ENCODE data around the gene BIRC5.

DNA sequence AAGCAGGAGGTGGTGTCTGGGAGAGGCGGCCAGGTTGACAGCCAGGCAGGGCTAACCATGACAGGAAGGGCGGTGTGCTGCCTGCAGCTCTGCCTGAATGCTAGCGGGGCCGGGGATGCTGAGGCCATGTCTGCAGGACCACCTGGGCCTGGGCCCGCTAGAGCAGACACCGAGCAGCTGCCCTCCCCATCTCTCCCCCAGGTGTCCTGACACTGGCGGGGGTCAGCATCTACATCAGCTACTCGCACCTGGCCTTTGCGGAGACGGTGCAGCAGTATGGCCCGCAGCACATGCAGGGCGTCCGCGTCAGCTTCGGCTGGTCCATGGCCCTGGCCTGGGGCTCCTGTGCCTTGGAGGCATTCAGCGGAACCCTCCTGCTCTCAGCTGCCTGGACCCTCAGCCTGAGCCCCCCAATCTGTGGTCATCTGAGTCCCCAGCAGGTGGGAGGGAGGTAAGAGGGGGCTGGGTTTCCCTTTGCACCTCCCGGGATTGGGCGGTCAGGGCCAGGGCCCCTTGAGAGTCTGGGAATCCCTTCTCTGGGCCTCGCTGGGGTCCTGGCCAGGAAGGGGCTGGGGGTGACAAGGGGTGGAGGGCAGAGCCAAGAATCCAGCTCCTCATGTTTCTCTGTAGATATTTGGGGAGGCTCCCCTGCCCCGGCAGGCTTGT is 24.9 kb downstream of the BIRC5 start:
- TF ChIP-seq, protein P1, sequence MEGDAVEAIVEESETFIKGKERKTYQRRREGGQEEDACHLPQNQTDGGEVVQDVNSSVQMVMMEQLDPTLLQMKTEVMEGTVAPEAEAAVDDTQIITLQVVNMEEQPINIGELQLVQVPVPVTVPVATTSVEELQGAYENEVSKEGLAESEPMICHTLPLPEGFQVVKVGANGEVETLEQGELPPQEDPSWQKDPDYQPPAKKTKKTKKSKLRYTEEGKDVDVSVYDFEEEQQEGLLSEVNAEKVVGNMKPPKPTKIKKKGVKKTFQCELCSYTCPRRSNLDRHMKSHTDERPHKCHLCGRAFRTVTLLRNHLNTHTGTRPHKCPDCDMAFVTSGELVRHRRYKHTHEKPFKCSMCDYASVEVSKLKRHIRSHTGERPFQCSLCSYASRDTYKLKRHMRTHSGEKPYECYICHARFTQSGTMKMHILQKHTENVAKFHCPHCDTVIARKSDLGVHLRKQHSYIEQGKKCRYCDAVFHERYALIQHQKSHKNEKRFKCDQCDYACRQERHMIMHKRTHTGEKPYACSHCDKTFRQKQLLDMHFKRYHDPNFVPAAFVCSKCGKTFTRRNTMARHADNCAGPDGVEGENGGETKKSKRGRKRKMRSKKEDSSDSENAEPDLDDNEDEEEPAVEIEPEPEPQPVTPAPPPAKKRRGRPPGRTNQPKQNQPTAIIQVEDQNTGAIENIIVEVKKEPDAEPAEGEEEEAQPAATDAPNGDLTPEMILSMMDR (IDR thresholded peaks at IDR 0.05): no peak
- TF ChIP-seq POLR2A (IDR thresholded peaks at IDR 0.05): no peak
- no peak for TF ChIP-seq EP300 (IDR thresholded peaks at IDR 0.05; ENCODE audit: low read depth)
- no peak for TF ChIP-seq POLR2AphosphoS5 (IDR thresholded peaks at IDR 0.05)
